ENCODE data around the gene GIMD1. TPM values are rescaled to one million over a fixed set of nuclear protein-coding genes. Genes with fewer than 3 reads are reported as not detected.
A peak's percentile ranks its signal among the peaks of the same experiment; 100 is the strongest.
"Not testable (repeated sequence)": the region's sequence is repeated elsewhere in the genome, so short reads cannot be mapped to it uniquely, and the experiment has no call there.

Gene GIMD1
- total RNA-seq, 4 donors from 2014 or later = not detected

- no peak for TF ChIP-seq POLR2AphosphoS5 (IDR thresholded peaks at IDR 0.05)
- no peak for TF ChIP-seq EP300 (IDR thresholded peaks at IDR 0.05)
- no peak for TF ChIP-seq POLR2A (IDR thresholded peaks at IDR 0.05)
- TF ChIP-seq CTCF (IDR thresholded peaks at IDR 0.05) = no peak
- H3K27ac ChIP-seq = no peak overlapping the region
- 71 to 79% methylated on average over 1 of the region's 1 CpG for WGBS, 2 donors (ENCODE audit: low coverage in 1 of 2)
- H3K27me3 ChIP-seq = no peaks in the 10 kb centered on the region
- ATAC-seq = no peak
- H3K36me3 ChIP-seq = peaks cover 0 to 97% of the 10 kb centered on the region in 2 donors
- no peak overlapping the region for H3K4me3 ChIP-seq
- H3K4me1 ChIP-seq = no peaks in the 10 kb centered on the region
- H3K9me3 ChIP-seq = peaks cover 0 to 13% (median 0%) of the 10 kb centered on the region in 3 donors
Observed at GRCh38 chr4:106334741-106335470, 33.7 kb downstream of the GIMD1 start.

- Histone ChIP-seq H3K27me3 (no peaks in the 10 kb centered on the region), H3K4me3 (no peak overlapping the region), H3K36me3 (peaks cover 0 to 100% of the 10 kb centered on the region in 2 donors), H3K4me1 (no peaks in the 10 kb centered on the region), H3K27ac (no peak overlapping the region), H3K9me3 (peaks cover 0 to 8% (median 0%) of the 10 kb centered on the region in 3 donors)
- no peak for TF ChIP-seq EP300 (IDR thresholded peaks at IDR 0.05)
- no peak for TF ChIP-seq POLR2A (IDR thresholded peaks at IDR 0.05)
- no peak for TF ChIP-seq CTCF (IDR thresholded peaks at IDR 0.05)
- TF ChIP-seq POLR2AphosphoS5 (IDR thresholded peaks at IDR 0.05) = no peak
- no peak for ATAC-seq
- WGBS, 2 donors (ENCODE audit: low coverage in 1 of 2) = 87 to 98% methylated on average over 5 of the region's 5 CpGs
Observed at GRCh38 chr4:106333186-106333585, 35.4 kb downstream of the GIMD1 start.

- Histone ChIP-seq H3K4me3 (no peak overlapping the region), H3K27me3 (no peaks in the 10 kb centered on the region), H3K36me3 (peaks cover 4 to 95% of the 10 kb centered on the region in 2 donors), H3K4me1 (peaks cover 0 to 4% (median 0%) of the 10 kb centered on the region in 3 donors), H3K27ac (no peak overlapping the region), H3K9me3 (no peaks in the 10 kb centered on the region)
- 0 to 20% methylated on average over 1 of the region's 1 CpG for WGBS, 2 donors (ENCODE audit: low coverage in 1 of 2)
- TF ChIP-seq POLR2AphosphoS5 (IDR thresholded peaks at IDR 0.05) (no peak), CTCF (IDR thresholded peaks at IDR 0.05) (peak; percentile 17 to 27 (median 24))
- ATAC-seq = no peak
Observed at GRCh38 chr4:106329041-106329618, 39.4 kb downstream of the GIMD1 start.

- no peaks in the 10 kb centered on the region for H3K27me3 ChIP-seq
- H3K36me3 ChIP-seq = peaks cover 4 to 69% of the 10 kb centered on the region in 2 donors
- no peak overlapping the region for H3K4me3 ChIP-seq
- no peak overlapping the region for H3K27ac ChIP-seq
- no peak for TF ChIP-seq CTCF (IDR thresholded peaks at IDR 0.05)
- TF ChIP-seq POLR2A (IDR thresholded peaks at IDR 0.05) = no peak
- TF ChIP-seq POLR2AphosphoS5 (IDR thresholded peaks at IDR 0.05) = no peak
- TF ChIP-seq EP300 (IDR thresholded peaks at IDR 0.05) = no peak
- no peak for ATAC-seq
- no peaks in the 10 kb centered on the region for H3K9me3 ChIP-seq
- H3K4me1 ChIP-seq = peaks cover 0 to 14% (median 0%) of the 10 kb centered on the region in 3 donors
Observed at GRCh38 chr4:106325800-106326199, 42.8 kb downstream of the GIMD1 start.

GRCh38 chr4:106323119-106323518, 45.5 kb downstream of the GIMD1 start:
- H3K9me3 ChIP-seq = no peaks in the 10 kb centered on the region
- TF ChIP-seq EP300 (IDR thresholded peaks at IDR 0.05) = no peak
- no peak for TF ChIP-seq CTCF (IDR thresholded peaks at IDR 0.05)
- TF ChIP-seq POLR2AphosphoS5 (IDR thresholded peaks at IDR 0.05) = no peak
- no peak for TF ChIP-seq POLR2A (IDR thresholded peaks at IDR 0.05)
- no peak for ATAC-seq

GRCh38 chr4:106321814-106322213, 46.8 kb downstream of the GIMD1 start:
- not testable (repeated sequence) for H3K27me3 ChIP-seq, H3K9me3 ChIP-seq, ATAC-seq, H3K27ac ChIP-seq, H3K4me3 ChIP-seq
- 50% methylated on average over 5 of the region's 6 CpGs; no CpG with 5 or more reads in 1 of the 2 donors for WGBS, 2 donors (ENCODE audit: low coverage in 1 of 2)
- Histone ChIP-seq H3K4me1 (peaks cover 7 to 42% (median 8%) of the 10 kb centered on the region in 3 donors), H3K36me3 (peaks cover 0 to 34% of the 10 kb centered on the region in 2 donors)

More at GRCh38 chr4:106323119-106323518, 45.5 kb downstream of the GIMD1 start:
- Histone ChIP-seq H3K27ac (no peak overlapping the region), H3K36me3 (peaks cover 3 to 47% of the 10 kb centered on the region in 2 donors), H3K4me1 (peaks cover 0 to 29% (median 0%) of the 10 kb centered on the region in 3 donors), H3K27me3 (no peaks in the 10 kb centered on the region), H3K4me3 (no peak overlapping the region)

GRCh38 chr4:106321168-106321567, 47.4 kb downstream of the GIMD1 start:
- not testable (repeated sequence) for H3K9me3 ChIP-seq

More at GRCh38 chr4:106321168-106321567, 47.4 kb downstream of the GIMD1 start:
- Histone ChIP-seq H3K4me1 (peaks cover 7 to 42% (median 8%) of the 10 kb centered on the region in 3 donors), H3K36me3 (peaks cover 0 to 27% of the 10 kb centered on the region in 2 donors)
- not testable (repeated sequence) for H3K27me3 ChIP-seq, ATAC-seq, H3K27ac ChIP-seq, H3K4me3 ChIP-seq
- WGBS, 2 donors (ENCODE audit: low coverage in 1 of 2) = no CpG with 5 or more reads among the region's 34 CpGs

Data from gastroesophageal sphincter (tissue), 4 donors.